HG03460 (cell line): ENCODE measurements around the gene PDE3A.
"Not testable (repeated sequence)": the region's sequence is repeated elsewhere in the genome, so short reads cannot be mapped to it uniquely, and the experiment has no call there.

Experiments
- ATAC-seq: cut with Tn5 transposase; IDR thresholded peaks from one replicate; pipeline ENCODE4 v1.9.1; 2021; ENCODE audit not compliant: unreplicated experiment

PDE3A gene

GRCh38 chr12:20596061-20596460 is 227.7 kb downstream of the PDE3A start:
- no peak for ATAC-seq

- ATAC-seq: no peak
Measured at GRCh38 chr12:20599757-20600156, 231.4 kb downstream of the PDE3A start.

GRCh38 chr12:20601668-20602280 is 233.4 kb downstream of the PDE3A start:
- no peak for ATAC-seq

- ATAC-seq: no peak
Measured at GRCh38 chr12:20602641-20603391, 234.5 kb downstream of the PDE3A start.

- ATAC-seq: no peak
Measured at GRCh38 chr12:20604408-20605067, 236.2 kb downstream of the PDE3A start.

GRCh38 chr12:20615020-20615419 is 246.7 kb downstream of the PDE3A start:
- not testable (repeated sequence) for ATAC-seq

GRCh38 chr12:20616093-20616492 is 247.8 kb downstream of the PDE3A start:
- no peak for ATAC-seq

GRCh38 chr12:20620261-20620660 is 251.9 kb downstream of the PDE3A start:
- ATAC-seq: no peak

GRCh38 chr12:20624718-20625117 is 256.4 kb downstream of the PDE3A start:
- no peak for ATAC-seq

GRCh38 chr12:20625531-20625930 is 257.2 kb downstream of the PDE3A start:
- ATAC-seq: no peak

- ATAC-seq: no peak
Measured at GRCh38 chr12:20627001-20627588, 258.8 kb downstream of the PDE3A start.

- ATAC-seq: no peak
Measured at GRCh38 chr12:20628226-20628787, 260.0 kb downstream of the PDE3A start.

GRCh38 chr12:20628999-20629398 is 260.7 kb downstream of the PDE3A start:
- no peak for ATAC-seq

GRCh38 chr12:20629414-20630156 is 261.2 kb downstream of the PDE3A start:
- no peak for ATAC-seq

- ATAC-seq: no peak
Measured at GRCh38 chr12:20631711-20632110, 263.4 kb downstream of the PDE3A start.

GRCh38 chr12:20641106-20641505 is 272.8 kb downstream of the PDE3A start:
- no peak for ATAC-seq

GRCh38 chr12:20643822-20644221 is 275.5 kb downstream of the PDE3A start:
- ATAC-seq: no peak

- ATAC-seq: no peak
Measured at GRCh38 chr12:20646239-20646827, 278.0 kb downstream of the PDE3A start.

GRCh38 chr12:20653871-20654270 is 285.5 kb downstream of the PDE3A start:
- ATAC-seq: no peak

GRCh38 chr12:20656600-20656999 is 288.3 kb downstream of the PDE3A start:
- no peak for ATAC-seq
